GM19043 (cell line): ENCODE data around the gene EDEM1.
"Not testable (repeated sequence)": the region's sequence is repeated elsewhere in the genome, so short reads cannot be mapped to it uniquely, and the experiment has no call there.

Source experiments
- ATAC-seq: cut with Tn5 transposase; IDR thresholded peaks from one replicate; pipeline ENCODE4 v1.9.1; 2021; ENCODE audit warnings: low read depth; ENCODE audit not compliant: unreplicated experiment

Gene EDEM1

DNA sequence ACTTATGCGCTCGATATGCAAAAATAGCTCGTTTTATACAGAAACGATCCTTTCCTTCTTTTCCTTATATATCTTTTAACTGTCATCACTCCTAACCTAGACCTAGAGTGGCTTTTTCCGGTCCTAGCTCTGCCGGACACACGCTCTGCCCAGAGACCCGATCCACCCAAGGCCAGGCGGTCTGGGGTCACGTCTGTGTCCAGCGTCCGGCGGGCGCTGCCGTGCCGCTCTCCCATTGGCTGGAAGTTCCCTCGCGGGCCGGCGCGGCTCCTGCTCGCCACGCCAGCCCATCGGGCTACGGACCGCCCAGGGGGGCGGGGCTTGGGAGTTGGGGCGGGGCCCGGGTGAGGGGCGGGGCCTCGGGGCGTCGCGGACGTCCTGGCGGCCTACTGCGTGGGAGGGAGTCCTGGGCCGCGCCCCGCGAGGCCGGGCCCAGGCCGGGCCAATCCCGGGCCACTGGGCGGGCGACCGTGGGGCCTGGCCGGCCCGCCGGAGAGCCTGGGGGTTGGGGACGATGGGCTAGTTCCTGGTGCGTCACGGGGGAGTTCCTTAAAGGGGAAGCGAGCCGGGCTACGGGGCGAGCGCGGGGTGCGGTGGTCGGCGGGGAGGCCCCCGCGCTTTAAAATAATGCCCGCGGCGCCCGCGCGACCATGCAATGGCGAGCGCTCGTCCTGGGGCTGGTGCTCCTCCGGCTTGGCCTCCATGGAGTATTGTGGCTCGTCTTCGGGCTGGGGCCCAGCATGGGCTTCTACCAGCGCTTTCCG is at the start of gene EDEM1:
Gene EDEM1 (plus strand): TSS at position 552 of the 764 bp plus-strand sequence. CDS start 99 bp downstream, at position 651.
- ATAC-seq, result peak; percentile 76

DNA sequence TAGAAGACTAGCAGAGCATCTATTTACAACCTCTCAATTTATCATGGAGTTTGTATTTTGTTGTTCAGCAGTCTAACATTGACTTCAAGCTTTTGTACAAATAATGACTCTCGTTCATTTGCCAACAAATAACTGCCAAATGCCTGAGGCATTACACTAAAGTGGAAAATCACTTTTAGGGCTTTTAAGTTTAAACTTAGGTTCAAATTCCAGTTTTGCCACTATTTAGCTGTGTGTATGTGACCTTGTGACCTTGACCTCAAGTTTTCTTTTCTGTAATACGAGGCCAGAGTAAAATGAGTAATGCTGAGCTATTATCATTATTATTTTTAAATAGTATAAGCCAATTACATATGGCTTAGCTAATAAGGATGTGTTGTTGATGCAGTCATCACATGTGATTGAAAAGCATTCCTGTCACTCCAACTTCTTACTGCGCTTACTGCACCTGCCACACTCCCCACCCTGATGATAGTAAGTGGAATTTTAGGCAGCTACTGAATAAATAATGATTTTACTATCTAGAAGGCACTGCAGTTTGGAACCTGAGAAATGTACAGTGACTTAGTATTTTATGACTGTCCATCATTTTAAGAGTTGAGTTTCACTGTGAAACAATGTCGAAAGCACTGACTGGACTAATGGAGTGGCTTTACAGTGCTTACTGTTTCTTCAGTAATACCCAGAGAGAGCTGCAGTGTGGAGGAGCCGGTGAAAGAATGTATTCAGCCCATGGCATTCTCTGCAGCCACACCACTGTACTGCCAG is 49.1 kb upstream of the EDEM1 start:
- no peak for ATAC-seq

DNA sequence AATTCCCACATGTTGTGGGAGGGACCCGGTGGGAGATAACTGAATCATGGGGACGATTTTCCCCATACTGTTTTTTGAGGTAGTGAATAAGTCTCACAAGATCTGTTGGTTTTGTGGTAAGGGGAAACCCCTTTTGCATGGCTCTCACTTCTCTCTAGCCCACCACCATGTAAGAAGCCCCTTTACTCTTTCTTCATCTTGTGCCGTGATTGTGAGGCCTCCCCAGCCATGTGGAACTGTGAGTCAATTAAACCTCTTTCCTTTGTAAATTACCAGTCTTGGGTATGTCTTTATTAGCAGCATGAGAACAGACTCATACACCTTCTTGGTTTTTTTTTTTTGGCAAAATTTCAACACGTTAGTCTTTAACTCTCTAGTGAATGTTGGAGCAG is 47.3 kb upstream of the EDEM1 start:
- peak; percentile 35 for ATAC-seq

DNA sequence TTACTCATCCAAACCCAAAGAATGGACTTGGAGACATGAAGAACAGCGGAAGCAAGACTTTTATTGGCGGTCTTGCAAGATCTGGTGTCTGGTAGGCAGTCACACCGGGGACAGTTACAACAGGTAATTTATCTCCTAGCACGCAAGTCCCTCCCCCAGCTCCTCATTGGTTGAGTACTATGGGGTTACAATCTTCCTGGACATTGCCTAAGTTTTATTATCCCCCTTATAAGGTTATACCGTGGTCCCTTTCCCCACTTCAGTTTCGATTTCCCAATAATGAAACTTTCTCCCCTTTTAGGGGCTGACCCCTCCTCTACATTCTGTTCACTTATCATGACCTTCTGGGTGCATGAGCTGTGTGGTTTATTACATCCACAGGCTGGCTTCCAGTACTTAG is 46.7 kb upstream of the EDEM1 start:
- no peak for ATAC-seq

GRCh38 chr3:5141760-5142159 is 45.7 kb upstream of the EDEM1 start:
- ATAC-seq, result no peak

DNA sequence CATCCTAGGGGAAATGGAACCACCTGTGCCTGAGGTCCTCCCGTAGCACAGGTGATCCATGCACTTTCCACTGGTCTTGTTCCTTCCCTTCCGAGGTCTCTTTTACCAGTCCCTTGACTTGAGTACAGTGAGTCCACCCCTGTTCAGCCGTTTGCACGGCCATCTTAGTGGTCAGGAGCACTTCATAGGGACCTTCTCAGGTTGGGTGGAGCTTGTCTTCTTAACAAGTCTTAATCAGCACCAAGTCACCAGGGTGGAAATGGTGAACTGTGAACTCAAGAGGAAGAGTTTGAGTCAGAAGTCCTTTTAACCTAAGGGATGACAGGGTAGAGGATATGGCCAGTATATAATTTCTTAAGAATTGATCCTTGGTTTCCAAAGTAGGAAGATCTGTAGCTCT is 44.0 kb upstream of the EDEM1 start:
- ATAC-seq, result no peak

DNA sequence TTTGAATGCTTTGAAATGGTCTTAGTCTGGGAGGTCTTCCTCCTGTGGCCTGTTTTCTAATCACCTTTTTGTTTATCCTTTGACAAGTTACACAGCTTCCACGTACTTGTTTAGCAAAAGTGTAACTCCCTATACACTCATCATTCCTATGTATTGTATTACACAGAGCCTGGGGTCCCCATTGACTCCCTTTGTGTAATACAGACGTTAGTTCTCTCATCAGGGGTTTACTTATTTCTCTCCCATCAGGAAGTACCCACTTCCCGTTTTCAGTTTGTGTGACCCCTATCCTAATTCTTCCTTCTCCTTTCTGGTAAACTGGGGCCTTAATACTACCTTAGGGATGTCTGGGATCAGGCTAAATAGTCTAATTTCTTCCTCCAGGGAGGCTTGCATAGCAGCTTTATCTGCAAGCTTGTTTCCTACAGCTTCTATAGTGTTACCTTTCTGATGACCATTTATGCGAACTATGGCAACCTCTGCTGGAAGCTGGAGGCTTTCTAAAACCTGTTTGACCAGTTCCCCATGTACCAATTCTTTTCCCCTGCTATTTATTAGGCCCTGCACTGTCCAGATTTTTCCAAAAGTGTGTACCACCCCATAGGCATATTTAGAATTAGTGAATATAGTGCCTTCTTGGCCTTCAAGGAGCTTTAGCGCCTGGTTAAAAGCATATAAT is 43.1 kb upstream of the EDEM1 start:
- ATAC-seq, result no peak

DNA sequence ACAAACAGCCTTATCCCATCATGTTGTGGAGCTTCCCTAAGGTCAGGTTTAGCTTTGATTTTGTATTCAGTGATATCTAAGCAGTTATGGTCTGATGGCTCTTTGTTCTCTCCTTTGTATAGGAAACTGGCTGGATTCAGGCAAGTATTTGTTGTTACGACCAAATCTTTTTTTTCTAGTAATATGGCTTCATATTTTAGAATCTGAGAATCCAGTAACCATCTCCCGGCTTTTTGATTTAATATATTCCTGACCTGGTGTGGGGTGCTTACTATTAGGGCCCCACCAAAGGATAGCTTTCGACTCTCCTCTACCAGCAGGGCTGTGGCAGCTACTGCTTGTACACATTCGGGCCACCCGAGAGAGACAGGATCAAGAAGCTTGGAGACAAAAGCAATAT is 42.4 kb upstream of the EDEM1 start:
- no peak for ATAC-seq

- not testable (repeated sequence) for ATAC-seq
Measured at GRCh38 chr3:5147152-5147551, 40.4 kb upstream of the EDEM1 start.

DNA sequence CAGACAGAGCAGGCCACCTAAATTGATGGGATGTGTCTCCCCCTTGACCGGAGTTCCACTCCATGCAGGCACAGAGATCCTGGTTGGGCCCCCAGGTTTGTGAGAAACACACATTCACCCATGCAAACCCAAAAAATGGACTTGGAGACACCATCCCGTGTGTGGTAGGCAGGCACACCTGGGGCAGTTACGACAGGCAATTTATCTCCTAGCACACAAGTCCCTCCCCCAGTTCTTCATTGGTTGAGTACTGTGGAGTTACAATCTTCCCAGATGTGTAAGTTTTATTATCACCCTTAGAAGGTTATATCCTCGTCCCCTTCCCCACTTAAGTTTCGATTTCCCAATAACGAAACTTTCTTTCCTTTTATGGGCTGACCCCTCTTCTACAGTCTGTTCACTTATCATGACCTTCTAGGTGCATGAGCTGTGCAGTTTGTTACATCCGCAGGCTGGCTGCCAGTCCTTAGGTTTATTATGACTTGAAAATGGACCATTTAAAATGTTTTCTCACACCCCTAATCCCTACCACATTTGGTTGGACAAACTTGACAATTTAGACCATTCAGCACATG is 38.1 kb upstream of the EDEM1 start:
- ATAC-seq, result no peak

- no peak for ATAC-seq
Measured at GRCh38 chr3:5151586-5151985, 35.9 kb upstream of the EDEM1 start.

- ATAC-seq, result no peak
Measured at GRCh38 chr3:5153074-5153473, 34.4 kb upstream of the EDEM1 start.

GRCh38 chr3:5155241-5155640 is 32.3 kb upstream of the EDEM1 start:
- no peak for ATAC-seq

GRCh38 chr3:5160321-5160720 is 27.2 kb upstream of the EDEM1 start:
- ATAC-seq, result no peak

DNA sequence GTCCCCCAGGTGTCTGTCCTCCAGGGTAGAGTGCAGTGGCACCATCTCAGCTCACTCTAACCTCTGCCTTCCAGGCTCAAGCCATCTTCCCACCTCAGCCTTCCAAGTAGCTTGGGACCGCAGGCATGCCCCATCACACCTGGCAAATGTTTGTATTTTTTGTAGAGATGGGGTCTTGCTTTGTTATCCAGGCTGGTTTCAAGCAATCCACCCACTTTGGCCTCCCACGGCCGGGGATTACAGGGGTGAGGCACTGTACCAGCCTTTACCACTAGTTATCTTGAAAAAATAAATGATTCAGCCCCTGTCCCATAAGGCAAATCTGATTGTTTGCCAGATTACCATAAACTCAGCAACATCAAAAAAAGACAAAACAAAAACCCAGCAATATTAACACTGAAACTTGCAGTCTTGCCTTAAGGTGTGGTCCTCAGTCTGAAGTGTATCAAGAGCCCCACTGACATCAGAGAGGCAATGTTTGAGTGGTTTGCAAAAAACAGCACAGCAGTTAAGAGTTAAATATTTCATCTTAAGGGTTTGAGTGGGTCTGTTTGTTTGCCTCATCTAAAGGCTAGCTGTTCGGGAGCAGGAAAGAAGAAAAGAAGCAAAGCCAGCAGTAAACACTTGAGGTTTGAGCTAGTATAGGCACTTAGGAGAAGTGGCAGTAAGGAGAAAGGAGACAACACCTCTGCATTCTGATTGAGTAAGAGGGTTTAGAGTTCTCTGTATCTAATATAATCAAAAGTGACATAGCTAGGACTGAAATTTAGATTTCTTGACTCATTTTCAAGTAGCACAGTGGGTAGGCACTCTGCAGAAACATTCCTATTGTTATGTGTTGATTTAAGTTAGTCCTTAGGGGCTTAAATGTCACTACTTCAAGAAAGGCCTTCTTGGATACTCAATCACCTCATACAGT is 26.3 kb upstream of the EDEM1 start:
- no peak for ATAC-seq

DNA sequence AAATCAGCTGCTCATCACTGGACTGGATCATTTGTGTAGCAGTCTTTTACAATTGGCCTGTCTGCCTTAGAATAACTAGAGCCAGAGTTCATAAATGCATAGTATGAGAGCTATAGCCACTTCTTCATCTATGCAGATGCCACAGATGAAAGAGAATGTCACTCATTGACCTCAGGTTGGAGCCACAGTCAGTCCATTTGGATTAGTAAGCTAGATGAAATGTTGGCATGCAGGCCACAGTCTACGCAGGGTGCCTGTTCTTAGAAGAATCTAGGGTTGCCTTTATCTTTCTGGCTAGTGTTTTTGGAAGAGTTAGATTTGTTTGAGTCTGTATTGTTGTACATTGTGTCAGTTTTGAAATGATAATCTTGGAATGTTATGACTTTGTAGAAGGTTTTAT is 25.4 kb upstream of the EDEM1 start:
- ATAC-seq, result no peak

DNA sequence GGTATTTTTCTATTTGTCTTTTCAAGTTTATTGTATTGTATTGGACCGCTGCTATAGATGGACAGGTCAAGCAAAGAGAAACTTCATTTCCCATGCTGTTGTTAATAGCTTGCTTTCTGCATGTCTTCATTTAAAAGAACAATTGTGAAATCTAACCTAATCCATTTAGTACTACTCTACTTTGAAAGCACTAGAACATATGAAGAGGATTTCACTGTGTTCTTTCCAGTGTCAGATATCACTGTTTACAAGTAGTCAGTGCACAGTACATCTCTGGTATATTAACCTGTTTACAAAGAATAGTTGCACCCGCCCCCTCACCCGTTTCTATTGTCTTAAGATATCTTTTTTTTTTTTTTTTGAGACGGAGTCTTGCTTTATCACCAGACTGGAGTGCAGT is 21.8 kb upstream of the EDEM1 start:
- no peak for ATAC-seq

- no peak for ATAC-seq
Measured at GRCh38 chr3:5166846-5167245, 20.7 kb upstream of the EDEM1 start.

GRCh38 chr3:5168110-5168509 is 19.4 kb upstream of the EDEM1 start:
- no peak for ATAC-seq

DNA sequence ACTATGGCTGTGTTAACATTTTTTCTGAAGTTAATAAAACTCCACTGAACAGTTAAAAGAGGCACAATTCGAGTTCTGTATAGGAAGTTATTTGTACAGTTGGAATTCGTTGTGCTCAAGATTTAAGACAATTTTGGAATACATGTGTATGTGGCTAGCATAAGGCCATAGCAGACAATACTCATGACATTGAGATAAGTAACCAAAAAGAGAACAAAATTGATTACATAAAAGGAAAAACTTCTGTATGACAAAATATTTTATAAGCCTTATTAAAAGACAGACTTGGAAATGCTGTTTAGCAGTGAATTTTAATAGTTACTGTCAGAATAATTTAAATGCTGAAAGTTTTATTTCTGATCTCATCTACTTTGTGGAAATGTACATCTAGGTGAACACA is 17.7 kb upstream of the EDEM1 start:
- ATAC-seq, result no peak
